B cell (primary cell): ENCODE results near the gene MAB21L3. TPM values are rescaled to one million over a fixed set of nuclear protein-coding genes. Genes with fewer than 3 reads are reported as not detected.

ENCODE experiments used
- ATAC-seq: fragments of 200-7000 bp; cut with Tn5 transposase; one replicate; pipeline ENCODE4 v1.10.0; 2021; ENCODE audit warnings: low read depth, mild to moderate bottlenecking, moderate number of reproducible peaks, moderate library complexity
- CTCF ChIA-PET: fragments of 350-600 bp; sonication (Branson Sonifier 250); formaldehyde crosslinking; loops from one replicate; lab custom pipeline; 2021; ENCODE audit warnings: antibody characterized with exemption, inconsistent platforms; lab: Charles Lee
- POLR2A ChIA-PET: fragments of 350-600 bp; sonication (Branson Sonifier 250); formaldehyde crosslinking; loops from one replicate; lab custom pipeline; 2021; ENCODE audit warnings: antibody characterized with exemption; lab: Charles Lee
- DNase-seq: peaks from one replicate; pipeline ENCODE4 v3.0.0; 2013
- H2AFZ ChIP-seq: 2 replicates; pipeline ENCODE4 v1.6.1; 2012; ENCODE audit warnings: mild to moderate bottlenecking, low read depth, low read length; ENCODE audit not compliant: insufficient read depth, poor library complexity, severe bottlenecking
- H3K27ac ChIP-seq, 2 donors: 1 replicate in 1 of 2; 2 replicates in 1 of 2; pipeline ENCODE4 v1.5.1; 2012 to 2013; ENCODE audit warnings: low read length in 2 of 2, mild to moderate bottlenecking in 2 of 2, moderate library complexity in 1 of 2
- H3K27me3 ChIP-seq, 4 experiments: fragments of 200-600 bp in 1 of 4; sonication (generic) in 1 of 4; replicated peaks in 1 of 4; 1 replicate in 2 of 4; 2 replicates in 2 of 4; pipeline versions ENCODE4 v1.6.1 to v1.7.0; 2013 to 2016; ENCODE audit warnings: low read length in 3 of 4, mild to moderate bottlenecking in 2 of 4, mixed read lengths in 1 of 4, moderate library complexity in 1 of 4; ENCODE audit not compliant: insufficient read depth in 4 of 4, control insufficient read depth in 3 of 4; ENCODE audit errors: control extremely low read depth in 1 of 4
- H3K36me3 ChIP-seq, 2 experiments: replicated peaks in 1 of 2; 1 replicate in 1 of 2; 2 replicates in 1 of 2; pipeline versions ENCODE4 v1.6.1 to v1.7.1; 2013; ENCODE audit warnings: low read length in 1 of 2; ENCODE audit not compliant: insufficient read depth in 2 of 2, control insufficient read depth in 1 of 2; ENCODE audit errors: control extremely low read depth in 1 of 2, extremely low read depth in 1 of 2
- H3K4me1 ChIP-seq, 2 donors: fragments of 200-600 bp in 1 of 2; sonication (generic) in 1 of 2; 1 replicate in 1 of 2; 2 replicates in 1 of 2; pipeline versions ENCODE4 v1.5.1 to v1.6.1; 2013 to 2017; ENCODE audit warnings: low read length in 2 of 2; ENCODE audit not compliant: control insufficient read depth in 2 of 2, insufficient read depth in 2 of 2
- H3K4me2 ChIP-seq: replicated peaks from 2 replicates; pipeline ENCODE3; 2012; ENCODE audit warnings: mild to moderate bottlenecking, low read depth, low read length; ENCODE audit not compliant: poor library complexity, severe bottlenecking
- H3K4me3 ChIP-seq, 5 experiments: fragments of 200-600 bp in 1 of 5; sonication (generic) in 1 of 5; 1 replicate in 3 of 5; 2 replicates in 2 of 5; pipeline versions ENCODE4 v1.5.1 to v1.7.0; 2011 to 2016; ENCODE audit warnings: low read length in 4 of 5, mild to moderate bottlenecking in 4 of 5, low read depth in 2 of 5, control low read depth in 1 of 5, moderate library complexity in 1 of 5; ENCODE audit not compliant: insufficient read depth in 1 of 5; ENCODE audit errors: control extremely low read depth in 1 of 5, extremely low read depth in 1 of 5
- H3K79me2 ChIP-seq: fragments of 200-600 bp; sonication (generic); one replicate; pipeline ENCODE4 v1.6.0; 2016; ENCODE audit warnings: low read length; ENCODE audit not compliant: control insufficient read depth, insufficient read depth
- H3K9ac ChIP-seq: fragments of 200-600 bp; sonication (generic); 2 replicates; pipeline ENCODE4 v1.6.1; 2017; ENCODE audit warnings: mild to moderate bottlenecking, low read length, moderate library complexity
- H3K9me3 ChIP-seq, 3 donors: one replicate each; pipeline versions ENCODE4 v1.6.1 to v1.7.1; 2013; ENCODE audit warnings: low read length in 2 of 3; ENCODE audit not compliant: control insufficient read depth in 2 of 3, insufficient read depth in 1 of 3; ENCODE audit errors: control extremely low read depth in 1 of 3
- H4K20me1 ChIP-seq: 2 replicates; pipeline ENCODE4 v1.6.0; 2012; ENCODE audit warnings: mild to moderate bottlenecking, low read length; ENCODE audit not compliant: insufficient read depth, control insufficient read depth, poor library complexity, severe bottlenecking
- H3K27ac Mint-ChIP-seq: one replicate; pipeline ENCODE4 v1.8.0; 2021; ENCODE audit warnings: mixed read lengths
- H3K27me3 Mint-ChIP-seq: one replicate; pipeline ENCODE4 v1.8.0; 2021; ENCODE audit warnings: mixed read lengths
- H3K4me1 Mint-ChIP-seq: one replicate; pipeline ENCODE4 v1.8.0; 2021; ENCODE audit warnings: mixed read lengths
- H3K4me3 Mint-ChIP-seq: one replicate; pipeline ENCODE4 v1.8.0; 2021; ENCODE audit warnings: mixed read lengths
- H3K9me3 Mint-ChIP-seq: one replicate; pipeline ENCODE4 v1.8.0; 2022; ENCODE audit warnings: mixed read lengths; ENCODE audit not compliant: insufficient read depth
- CTCF ChIP-seq: fragments of 200-600 bp; IDR thresholded peaks from one replicate; pipeline ENCODE4 v1.8.0; 2022; ENCODE audit warnings: antibody characterized with exemption, mild to moderate bottlenecking
- EZH2 ChIP-seq: IDR thresholded peaks from 2 replicates; pipeline ENCODE4 v1.6.1; 2012; ENCODE audit warnings: borderline replicate concordance, low read depth, mild to moderate bottlenecking, moderate library complexity, low read length; ENCODE audit not compliant: insufficient read depth, poor library complexity, severe bottlenecking
- WGBS: methylation state at CpG from one replicate; pipeline ENCODE4 v1.1.5; 2013; ENCODE audit warnings: missing lambda C conversion rate; ENCODE audit not compliant: insufficient coverage; 5-methylcytosine and 5-hydroxymethylcytosine counted together
- intact Hi-C: fragments of 100-400 bp; cut with micrococcal nuclease; formaldehyde crosslinking; loops from one replicate; pipeline ENCODE4 v1.10.0; 2022
- polyA plus RNA-seq: library from polyadenylated mRNA; depleted of rRNA; stranded (reverse); fragments of >200 nt; gene quantifications from 2 replicates; pipeline ENCODE4 v1.2.3, GENCODE V29; 2012
- total RNA-seq, 2 donors: library from RNA; stranded (reverse); fragments of 120-200 nt in 1 of 2; gene quantifications; 1 replicate in 1 of 2; 2 replicates in 1 of 2; pipeline versions ENCODE4 v1.2.3 to v1.2.4, GENCODE V29; 2013 to 2022

MAB21L3 gene
- total and polyA plus RNA-seq, 2 donors (not counting 1 experiment from before 2014, with no cell fraction given): not detected

GRCh38 chr1:116089870-116090269, 21.3 kb upstream of the MAB21L3 start:
- no peaks in the 10 kb centered on the region for H3K4me1 Mint-ChIP-seq
- H3K27ac Mint-ChIP-seq: no peak overlapping the region
- ChIA-PET POLR2A (no interaction called here), CTCF (no interaction called here)
- Histone ChIP-seq H3K27ac (no peak overlapping the region), H3K9me3 (peaks cover 1 to 18% (median 10%) of the 10 kb centered on the region in 3 donors), H4K20me1 (no peaks in the 10 kb centered on the region), H3K4me3 (no peak overlapping the region), H3K27me3 (no peaks in the 10 kb centered on the region), H3K4me2 (no peak overlapping the region), H3K4me1 (no peaks in the 10 kb centered on the region), H3K79me2 (no peaks in the 10 kb centered on the region), H2AFZ (no peak overlapping the region), H3K9ac (no peak overlapping the region), H3K36me3 (no peaks in the 10 kb centered on the region)
- H3K4me3 Mint-ChIP-seq: no peak overlapping the region
- intact Hi-C loops: no loop called here
- peaks cover 13% of the 10 kb centered on the region for H3K9me3 Mint-ChIP-seq
- WGBS: no CpG with 5 or more reads among the region's 1 CpG
- H3K27me3 Mint-ChIP-seq: peaks cover 18% of the 10 kb centered on the region
- TF ChIP-seq EZH2: no peak
- no peak for TF ChIP-seq CTCF
- ATAC-seq (no peak), DNase-seq (no peak)

- Histone ChIP-seq H3K4me2 (no peak overlapping the region), H3K79me2 (no peaks in the 10 kb centered on the region), H2AFZ (no peak overlapping the region), H3K27me3 (no peaks in the 10 kb centered on the region), H3K4me1 (no peaks in the 10 kb centered on the region), H4K20me1 (no peaks in the 10 kb centered on the region), H3K27ac (no peak overlapping the region), H3K9ac (no peak overlapping the region), H3K4me3 (no peak overlapping the region), H3K36me3 (no peaks in the 10 kb centered on the region), H3K9me3 (peaks cover 4 to 21% (median 10%) of the 10 kb centered on the region in 3 donors)
- Mint-ChIP-seq H3K27ac (no peak overlapping the region), H3K4me1 (no peaks in the 10 kb centered on the region), H3K27me3 (peaks cover 17% of the 10 kb centered on the region), H3K4me3 (no peak overlapping the region), H3K9me3 (peaks cover 15% of the 10 kb centered on the region)
- ChIA-PET CTCF (no interaction called here), POLR2A (no interaction called here)
- no peak for DNase-seq
- TF ChIP-seq EZH2 (no peak), CTCF (no peak)
- intact Hi-C loops: no loop called here
- WGBS: no CpG with 5 or more reads among the region's 1 CpG
- no peak for ATAC-seq
Measured at GRCh38 chr1:116091083-116091482, 20.1 kb upstream of the MAB21L3 start.
